ENCODE results near the gene TRIM9.

- TF ChIP-seq CTCF (conservative IDR thresholded peaks at IDR 0.05; ENCODE audit: low read depth, low read length), result no peak
- no peak for TF ChIP-seq EZH2 (IDR thresholded peaks at IDR 0.05; ENCODE audit: low read length, unreplicated experiment)
- no peak for TF ChIP-seq EZH2phosphoT487 (IDR thresholded peaks at IDR 0.05; ENCODE audit: borderline replicate concordance, low read length)
Measured at GRCh38 chr14:51014086-51014485, 80.8 kb downstream of the TRIM9 start.
